Loucy (cell line): ENCODE measurements around the gene FYB2.

ENCODE experiments used
- H2AFZ ChIP-seq: fragments of 200-600 bp; sonication (generic); 2 replicates; pipeline ENCODE4 v1.6.0; 2016; ENCODE audit warnings: antibody characterized with exemption, mild to moderate bottlenecking, low read length, moderate library complexity
- H3F3A ChIP-seq: fragments of 200-600 bp; 2 replicates; pipeline ENCODE4 v1.6.0; 2016; ENCODE audit warnings: antibody characterized with exemption, low read depth, mild to moderate bottlenecking
- H3K27me3 ChIP-seq: fragments of 200-600 bp; sonication (generic); 2 replicates; pipeline ENCODE4 v1.6.1; 2014; ENCODE audit warnings: low read length, mild to moderate bottlenecking; ENCODE audit not compliant: insufficient read depth, poor library complexity, severe bottlenecking
- H3K36me3 ChIP-seq: fragments of 200-600 bp; sonication (generic); 2 replicates; pipeline ENCODE4 v1.6.1; 2016; ENCODE audit warnings: low read length; ENCODE audit not compliant: insufficient read depth
- H3K4me1 ChIP-seq: fragments of 200-600 bp; sonication (generic); 2 replicates; pipeline ENCODE4 v1.5.1; 2014; ENCODE audit warnings: low read length, mild to moderate bottlenecking; ENCODE audit not compliant: insufficient read depth, poor library complexity, severe bottlenecking
- H3K4me2 ChIP-seq: fragments of 200-600 bp; sonication (generic); 2 replicates; pipeline ENCODE4 v1.6.0; 2014; ENCODE audit warnings: antibody characterized with exemption, low read length, low read depth, mild to moderate bottlenecking; ENCODE audit not compliant: poor library complexity, severe bottlenecking
- H3K4me3 ChIP-seq: fragments of 200-600 bp; sonication (generic); 2 replicates; pipeline ENCODE4 v1.5.1; 2014; ENCODE audit warnings: low read length, mild to moderate bottlenecking, mixed read lengths; ENCODE audit not compliant: poor library complexity, severe bottlenecking
- H3K79me2 ChIP-seq: fragments of 200-600 bp; sonication (generic); 2 replicates; pipeline ENCODE4 v1.6.1; 2014; ENCODE audit warnings: low read length; ENCODE audit not compliant: insufficient read depth
- H3K9ac ChIP-seq: fragments of 200-600 bp; sonication (generic); 2 replicates; pipeline ENCODE4 v1.6.0; 2014; ENCODE audit warnings: mild to moderate bottlenecking, low read depth, low read length, moderate library complexity; ENCODE audit not compliant: poor library complexity, severe bottlenecking
- H3K9me2 ChIP-seq: fragments of 200-600 bp; sonication (generic); replicated peaks from 2 replicates; pipeline ENCODE4 v1.6.1; 2016; ENCODE audit warnings: low read depth, low read length, mixed read lengths
- H3K9me3 ChIP-seq: fragments of 200-600 bp; sonication (generic); 2 replicates; pipeline ENCODE4 v1.6.1; 2014; ENCODE audit warnings: mild to moderate bottlenecking, antibody characterized with exemption, low read length, low read depth; ENCODE audit not compliant: insufficient read depth
- H4K20me1 ChIP-seq: fragments of 200-600 bp; sonication (generic); 2 replicates; pipeline ENCODE4 v1.6.0; 2014; ENCODE audit warnings: antibody characterized with exemption, low read length, mild to moderate bottlenecking; ENCODE audit not compliant: insufficient read depth, poor library complexity, severe bottlenecking
- EZH2phosphoT487 ChIP-seq: fragments of 200-600 bp; IDR thresholded peaks from 2 replicates; pipeline ENCODE4 v1.6.1; 2018; ENCODE audit warnings: antibody characterized with exemption, mild to moderate bottlenecking, moderate library complexity, borderline replicate concordance
- TF ChIP-seq, protein P1 (sequence below): fragments of 200-600 bp; sonication (generic); conservative IDR thresholded peaks from 2 replicates; pipeline ENCODE4 v1.5.1; 2014; ENCODE audit warnings: mild to moderate bottlenecking, antibody characterized with exemption, low read length

The FYB2 gene

DNA sequence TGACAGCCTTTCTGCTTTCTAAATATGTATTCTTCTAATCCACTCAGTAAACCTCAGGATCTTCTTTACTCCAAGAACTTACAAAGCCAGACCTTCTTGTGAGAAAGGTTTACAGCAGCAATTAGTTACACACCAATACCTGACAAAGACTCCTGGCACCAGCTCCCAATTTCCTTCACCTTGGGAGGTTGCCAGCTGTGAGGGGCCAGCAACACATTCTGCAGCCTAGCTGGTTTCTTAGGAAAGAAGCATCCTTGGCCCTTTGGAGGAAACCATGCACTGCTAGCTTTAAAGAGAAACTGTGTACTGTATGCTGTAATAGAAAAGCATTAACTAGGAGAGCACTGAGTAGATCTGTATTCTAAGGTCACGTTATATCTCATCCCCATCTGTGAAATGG lies 10.8 kb downstream of the FYB2 start:
- H3F3A ChIP-seq: no peaks in the 10 kb centered on the region
- H4K20me1 ChIP-seq: no peaks in the 10 kb centered on the region
- TF ChIP-seq, protein P1, sequence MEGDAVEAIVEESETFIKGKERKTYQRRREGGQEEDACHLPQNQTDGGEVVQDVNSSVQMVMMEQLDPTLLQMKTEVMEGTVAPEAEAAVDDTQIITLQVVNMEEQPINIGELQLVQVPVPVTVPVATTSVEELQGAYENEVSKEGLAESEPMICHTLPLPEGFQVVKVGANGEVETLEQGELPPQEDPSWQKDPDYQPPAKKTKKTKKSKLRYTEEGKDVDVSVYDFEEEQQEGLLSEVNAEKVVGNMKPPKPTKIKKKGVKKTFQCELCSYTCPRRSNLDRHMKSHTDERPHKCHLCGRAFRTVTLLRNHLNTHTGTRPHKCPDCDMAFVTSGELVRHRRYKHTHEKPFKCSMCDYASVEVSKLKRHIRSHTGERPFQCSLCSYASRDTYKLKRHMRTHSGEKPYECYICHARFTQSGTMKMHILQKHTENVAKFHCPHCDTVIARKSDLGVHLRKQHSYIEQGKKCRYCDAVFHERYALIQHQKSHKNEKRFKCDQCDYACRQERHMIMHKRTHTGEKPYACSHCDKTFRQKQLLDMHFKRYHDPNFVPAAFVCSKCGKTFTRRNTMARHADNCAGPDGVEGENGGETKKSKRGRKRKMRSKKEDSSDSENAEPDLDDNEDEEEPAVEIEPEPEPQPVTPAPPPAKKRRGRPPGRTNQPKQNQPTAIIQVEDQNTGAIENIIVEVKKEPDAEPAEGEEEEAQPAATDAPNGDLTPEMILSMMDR: no peak
- TF ChIP-seq EZH2phosphoT487: no peak
- no peak overlapping the region for H3K4me2 ChIP-seq
- no peaks in the 10 kb centered on the region for H3K36me3 ChIP-seq
- no peak overlapping the region for H3K9ac ChIP-seq
- no peak overlapping the region for H2AFZ ChIP-seq
- H3K27me3 ChIP-seq: no peaks in the 10 kb centered on the region
- no peaks in the 10 kb centered on the region for H3K9me2 ChIP-seq
- H3K9me3 ChIP-seq: no peaks in the 10 kb centered on the region
- H3K79me2 ChIP-seq: no peaks in the 10 kb centered on the region
- H3K4me1 ChIP-seq: no peaks in the 10 kb centered on the region
- no peak overlapping the region for H3K4me3 ChIP-seq

DNA sequence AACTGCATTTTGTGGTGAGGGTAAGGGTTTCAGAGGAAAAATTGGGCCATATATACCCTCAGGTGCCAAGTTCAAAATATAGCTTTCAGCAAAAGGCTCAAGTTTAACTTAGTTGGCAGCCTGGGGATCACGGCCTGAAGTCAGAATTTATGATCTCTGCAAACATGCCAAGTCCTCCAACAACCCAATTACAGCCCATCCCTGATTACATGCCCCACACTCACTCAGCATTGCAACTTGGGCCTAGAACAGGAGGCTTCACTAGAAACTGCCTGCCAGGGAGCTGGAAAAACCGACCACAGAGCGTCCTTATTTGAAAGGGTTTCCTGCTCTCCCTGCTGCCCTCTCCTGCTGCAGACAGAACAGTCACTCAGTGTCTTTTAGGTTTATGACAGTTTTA lies 12.4 kb downstream of the FYB2 start:
- H3K9ac ChIP-seq: no peak overlapping the region
- no peak overlapping the region for H3K4me3 ChIP-seq
- no peaks in the 10 kb centered on the region for H3K4me1 ChIP-seq
- H3F3A ChIP-seq: no peaks in the 10 kb centered on the region
- H4K20me1 ChIP-seq: no peaks in the 10 kb centered on the region
- no peaks in the 10 kb centered on the region for H3K36me3 ChIP-seq
- H2AFZ ChIP-seq: no peak overlapping the region
- no peak for TF ChIP-seq EZH2phosphoT487
- TF ChIP-seq, protein P1: no peak
- H3K79me2 ChIP-seq: no peaks in the 10 kb centered on the region
- H3K27me3 ChIP-seq: no peaks in the 10 kb centered on the region
- H3K9me2 ChIP-seq: no peaks in the 10 kb centered on the region
- H3K9me3 ChIP-seq: no peaks in the 10 kb centered on the region
- H3K4me2 ChIP-seq: no peak overlapping the region

DNA sequence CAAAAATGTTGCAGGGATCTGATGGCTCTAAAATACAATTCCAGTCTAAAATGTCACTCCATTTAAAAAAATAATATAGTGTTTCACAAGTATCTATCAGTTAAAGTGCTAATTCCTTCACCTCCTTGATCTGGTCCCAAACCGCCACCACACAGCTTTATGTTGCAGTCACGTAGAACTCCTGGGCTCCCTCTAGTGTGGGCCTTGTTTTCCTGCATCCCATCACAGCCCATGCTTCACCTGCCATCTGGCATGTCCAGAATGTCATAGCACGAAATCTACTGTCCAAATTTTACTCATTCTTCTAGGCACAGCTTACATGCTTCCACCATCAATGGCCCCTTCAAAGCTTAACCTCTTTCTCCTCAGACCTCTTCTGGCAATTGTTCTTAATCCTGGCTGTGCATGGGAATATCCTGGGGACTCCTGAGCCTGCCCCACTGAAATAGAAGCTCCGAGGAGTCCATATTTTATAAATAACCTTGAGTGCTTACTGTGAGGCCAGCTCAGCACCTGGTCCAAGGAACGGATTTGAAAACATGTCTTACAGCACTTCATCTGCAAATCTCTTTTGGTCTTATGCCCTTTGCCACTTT lies 15.5 kb downstream of the FYB2 start:
- no peak overlapping the region for H2AFZ ChIP-seq
- H3K4me1 ChIP-seq: no peaks in the 10 kb centered on the region
- H3K4me3 ChIP-seq: no peak overlapping the region
- no peaks in the 10 kb centered on the region for H3K79me2 ChIP-seq
- no peaks in the 10 kb centered on the region for H3K9me2 ChIP-seq
- H3K9me3 ChIP-seq: no peaks in the 10 kb centered on the region
- no peak overlapping the region for H3K9ac ChIP-seq
- H3F3A ChIP-seq: no peaks in the 10 kb centered on the region
- TF ChIP-seq EZH2phosphoT487: no peak
- TF ChIP-seq, protein P1: peak; percentile 56
- no peaks in the 10 kb centered on the region for H3K36me3 ChIP-seq
- H3K27me3 ChIP-seq: no peaks in the 10 kb centered on the region
- no peaks in the 10 kb centered on the region for H4K20me1 ChIP-seq
- no peak overlapping the region for H3K4me2 ChIP-seq
